HCT116 (cell line): Measurements from ENCODE around the gene FBXO42. TPM values are rescaled to one million over a fixed set of nuclear protein-coding genes. Genes with fewer than 3 reads are reported as not detected.
A peak's percentile ranks its signal among the peaks of the same experiment; 100 is the strongest.

Experiments
- ATAC-seq: fragments of 200-7000 bp; cut with Tn5 transposase; 2 replicates; pipeline ENCODE4 v1.9.1; 2020; ENCODE audit warnings: mild to moderate bottlenecking, moderate library complexity
- BruUV-seq: library from RNA; stranded (reverse); fragments of 400-500 nt; replicated peaks from 2 replicates; lab custom pipeline; 2021; lab: Mats Ljungman, UMichigan
- CTCF ChIA-PET: fragments of 300-600 bp; sonication (Branson Sonifier 250); formaldehyde crosslinking; loops from one replicate; lab custom pipeline; 2021; ENCODE audit warnings: antibody characterized with exemption; lab: Charles Lee
- POLR2A ChIA-PET: fragments of 300-600, 350-600 bp; sonication (Branson Sonifier 250); formaldehyde crosslinking; loops from one replicate; lab custom pipeline; 2021; ENCODE audit warnings: antibody characterized with exemption; lab: Charles Lee
- RAD21 ChIA-PET, 2 experiments: fragments of 300-600 bp; sonication (Branson Sonifier 250); formaldehyde crosslinking; loops; one replicate each; lab custom pipeline; 2023; ENCODE audit warnings: low total read pairs in 2 of 2; ENCODE audit not compliant: uncharacterized antibody in 2 of 2, unreplicated experiment in 2 of 2, low non-redundant PET in 1 of 2; lab: Charles Lee
- DNase-seq: peaks from one replicate; pipeline ENCODE4 v3.0.0-alpha.2; 2010; ENCODE audit warnings: low read depth, low spot score
- H2AFZ ChIP-seq: fragments of 200-600 bp; shearing (Covaris generic), sonication (generic); 2 replicates; pipeline ENCODE4 v1.6.1; 2017; ENCODE audit warnings: low read depth, mixed run types, mixed read lengths, antibody characterized with exemption, low read length; ENCODE audit not compliant: poor library complexity, severe bottlenecking
- H3K27ac ChIP-seq: 2 replicates; pipeline ENCODE4 v1.5.1; 2012; ENCODE audit warnings: low read depth, low read length
- H3K27me3 ChIP-seq: fragments of 200-600 bp; sonication (generic); 2 replicates; pipeline ENCODE4 v1.6.1; 2016; ENCODE audit warnings: mixed run types, low read length, mixed read lengths; ENCODE audit not compliant: insufficient read depth
- H3K36me3 ChIP-seq, 2 experiments: fragments of 200-500 bp in 1 of 2; fragments of 200-600 bp in 1 of 2; sonication (Bioruptor generic) in 1 of 2; sonication (generic) in 1 of 2; 2 replicates each; pipeline versions ENCODE4 v1.5.1 to v1.6.1; 2014 to 2016; ENCODE audit warnings: low read length in 2 of 2, inconsistent platforms in 1 of 2, mixed read lengths in 1 of 2, mixed run types in 1 of 2; ENCODE audit not compliant: insufficient read depth in 2 of 2, control insufficient read depth in 1 of 2
- H3K4me1 ChIP-seq, 2 experiments: fragments of 200-600 bp in 1 of 2; sonication (generic) in 1 of 2; 2 replicates each; pipeline versions ENCODE4 v1.5.1 to v1.6.1; 2012 to 2017; ENCODE audit warnings: low read length in 2 of 2, inconsistent platforms in 1 of 2, mild to moderate bottlenecking in 1 of 2, mixed read lengths in 1 of 2, mixed run types in 1 of 2, moderate library complexity in 1 of 2; ENCODE audit not compliant: insufficient read depth in 2 of 2, control insufficient read depth in 1 of 2
- H3K4me2 ChIP-seq: fragments of 200-600 bp; sonication (generic); 2 replicates; pipeline ENCODE4 v1.6.1; 2017; ENCODE audit warnings: mixed run types, low read length, mixed read lengths
- H3K4me3 ChIP-seq, 2 experiments: fragments of 200-600 bp in 1 of 2; sonication (generic) in 1 of 2; replicated peaks in 1 of 2; 2 replicates each; pipeline ENCODE4 v1.5.1; 2011 to 2016; ENCODE audit warnings: low read length in 2 of 2, control low read depth in 1 of 2, low read depth in 1 of 2, mild to moderate bottlenecking in 1 of 2, mixed read lengths in 1 of 2, mixed run types in 1 of 2
- H3K79me2 ChIP-seq: fragments of 200-600 bp; sonication (generic); 2 replicates; pipeline ENCODE4 v1.6.1; 2017; ENCODE audit warnings: mild to moderate bottlenecking, mixed run types, low read length, moderate library complexity, mixed read lengths; ENCODE audit not compliant: insufficient read depth
- H3K9ac ChIP-seq: fragments of 200-600 bp; sonication (generic); 2 replicates; pipeline ENCODE4 v1.6.1; 2016; ENCODE audit warnings: low read length, mixed read lengths
- H3K9me2 ChIP-seq: fragments of 200-600 bp; sonication (generic), shearing (Covaris generic); 2 replicates; pipeline ENCODE4 v1.6.1; 2017; ENCODE audit warnings: mixed run types, mild to moderate bottlenecking, moderate library complexity; ENCODE audit not compliant: insufficient read depth
- H3K9me3 ChIP-seq, 2 experiments: fragments of 200-500 bp in 1 of 2; fragments of 200-600 bp in 1 of 2; sonication (Bioruptor generic) in 1 of 2; sonication (generic) in 1 of 2; 2 replicates each; pipeline ENCODE4 v1.6.1; 2014 to 2017; ENCODE audit warnings: low read length in 2 of 2, mixed read lengths in 2 of 2, inconsistent platforms in 1 of 2, low read depth in 1 of 2, mild to moderate bottlenecking in 1 of 2, mixed run types in 1 of 2, moderate library complexity in 1 of 2; ENCODE audit not compliant: control insufficient read depth in 1 of 2, insufficient read depth in 1 of 2
- H4K20me1 ChIP-seq: fragments of 200-600 bp; sonication (generic), shearing (Covaris generic); 2 replicates; pipeline ENCODE4 v1.6.1; 2017; ENCODE audit warnings: mixed run types, mild to moderate bottlenecking, moderate library complexity; ENCODE audit not compliant: insufficient read depth
- CBX3 ChIP-seq: IDR thresholded peaks from 2 replicates; pipeline ENCODE4 v1.6.1; 2012; ENCODE audit warnings: low read depth
- CEBPB ChIP-seq: IDR thresholded peaks from 2 replicates; pipeline ENCODE4 v1.6.1; 2012; ENCODE audit warnings: low read depth
- JUND ChIP-seq: IDR thresholded peaks from 2 replicates; pipeline ENCODE4 v1.6.1; 2012
- POLR2AphosphoS5 ChIP-seq: IDR thresholded peaks from 2 replicates; pipeline ENCODE4 v1.6.1; 2011; ENCODE audit warnings: mild to moderate bottlenecking, low read depth, low read length, moderate library complexity
- SIN3A ChIP-seq: IDR thresholded peaks from 2 replicates; pipeline ENCODE4 v1.6.1; 2012; ENCODE audit warnings: low read depth
- SRF ChIP-seq: IDR thresholded peaks from 2 replicates; pipeline ENCODE4 v1.6.1; 2012; ENCODE audit warnings: low read depth
- TCF7L2 ChIP-seq: IDR thresholded peaks from 2 replicates; pipeline ENCODE4 v1.7.0; 2011; ENCODE audit warnings: borderline replicate concordance, inconsistent platforms; ENCODE audit not compliant: insufficient read depth, insufficient read length; ENCODE audit errors: extremely low read depth
- ZNF274 ChIP-seq: fragments of 200-500 bp; sonication (Bioruptor generic); IDR thresholded peaks from 2 replicates; pipeline ENCODE4 v1.6.1; 2014; ENCODE audit warnings: mild to moderate bottlenecking, low read depth, low read length, inconsistent platforms
- intact Hi-C: fragments of 100-400 bp; cut with micrococcal nuclease; formaldehyde crosslinking; loops from 2 replicates; pipeline ENCODE4 v1.10.0; 2022
- total RNA-seq: library from RNA; stranded (reverse); gene quantifications from one replicate; pipeline ENCODE4 v1.2.1, GENCODE V29; 2021; ENCODE audit not compliant: unreplicated experiment
- TF ChIP-seq, protein P1 (sequence below): IDR thresholded peaks from 2 replicates; pipeline ENCODE4 v1.6.1; 2012
- TF ChIP-seq, protein P2 (sequence below): IDR thresholded peaks from 2 replicates; pipeline ENCODE4 v1.6.1; 2012; ENCODE audit warnings: low read depth

FBXO42 gene
- total RNA-seq, 1 experiment from 2014 or later, result 20.6 TPM

GRCh38 chr1:16213013-16213412 lies 139.3 kb downstream of the FBXO42 start:
- Histone ChIP-seq H3K4me3 (peak overlapping the region in 1 of 2 experiments; percentile 63; a peak in 3 of 4 replicates), H3K4me2 (peak overlapping the region; percentile 95), H3K36me3 (no peaks in the 10 kb centered on the region), H3K27me3 (no peaks in the 10 kb centered on the region), H3K27ac (peak overlapping the region; percentile 75), H3K4me1 (peaks cover 46 to 81% of the 10 kb centered on the region in 2 experiments), H4K20me1 (no peaks in the 10 kb centered on the region), H3K79me2 (no peaks in the 10 kb centered on the region; the same call in 1 of the 2 replicates), H3K9me2 (no peaks in the 10 kb centered on the region), H3K9me3 (no peaks in the 10 kb centered on the region), H2AFZ (no peak overlapping the region), H3K9ac (peak overlapping the region; percentile 71)
- DNase-seq (no peak), ATAC-seq (no peak)
- intact Hi-C loops, result no loop called here
- ChIA-PET POLR2A (no interaction called here), RAD21 (no interaction called here), CTCF (interaction anchor here (0.5 to 1.0 kb wide), 2 partner anchors 62 to 130 kb away, joined by 3 to 5 read pairs; no protein-coding TSS in a partner anchor)
- TF ChIP-seq, protein P1, sequence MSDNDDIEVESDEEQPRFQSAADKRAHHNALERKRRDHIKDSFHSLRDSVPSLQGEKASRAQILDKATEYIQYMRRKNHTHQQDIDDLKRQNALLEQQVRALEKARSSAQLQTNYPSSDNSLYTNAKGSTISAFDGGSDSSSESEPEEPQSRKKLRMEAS, result no peak
- TF ChIP-seq SIN3A (no peak), JUND (no peak), CEBPB (no peak), POLR2AphosphoS5 (no peak), TCF7L2 (no peak), ZNF274 (no peak), SRF (no peak), CBX3 (no peak)
- TF ChIP-seq, protein P2, sequence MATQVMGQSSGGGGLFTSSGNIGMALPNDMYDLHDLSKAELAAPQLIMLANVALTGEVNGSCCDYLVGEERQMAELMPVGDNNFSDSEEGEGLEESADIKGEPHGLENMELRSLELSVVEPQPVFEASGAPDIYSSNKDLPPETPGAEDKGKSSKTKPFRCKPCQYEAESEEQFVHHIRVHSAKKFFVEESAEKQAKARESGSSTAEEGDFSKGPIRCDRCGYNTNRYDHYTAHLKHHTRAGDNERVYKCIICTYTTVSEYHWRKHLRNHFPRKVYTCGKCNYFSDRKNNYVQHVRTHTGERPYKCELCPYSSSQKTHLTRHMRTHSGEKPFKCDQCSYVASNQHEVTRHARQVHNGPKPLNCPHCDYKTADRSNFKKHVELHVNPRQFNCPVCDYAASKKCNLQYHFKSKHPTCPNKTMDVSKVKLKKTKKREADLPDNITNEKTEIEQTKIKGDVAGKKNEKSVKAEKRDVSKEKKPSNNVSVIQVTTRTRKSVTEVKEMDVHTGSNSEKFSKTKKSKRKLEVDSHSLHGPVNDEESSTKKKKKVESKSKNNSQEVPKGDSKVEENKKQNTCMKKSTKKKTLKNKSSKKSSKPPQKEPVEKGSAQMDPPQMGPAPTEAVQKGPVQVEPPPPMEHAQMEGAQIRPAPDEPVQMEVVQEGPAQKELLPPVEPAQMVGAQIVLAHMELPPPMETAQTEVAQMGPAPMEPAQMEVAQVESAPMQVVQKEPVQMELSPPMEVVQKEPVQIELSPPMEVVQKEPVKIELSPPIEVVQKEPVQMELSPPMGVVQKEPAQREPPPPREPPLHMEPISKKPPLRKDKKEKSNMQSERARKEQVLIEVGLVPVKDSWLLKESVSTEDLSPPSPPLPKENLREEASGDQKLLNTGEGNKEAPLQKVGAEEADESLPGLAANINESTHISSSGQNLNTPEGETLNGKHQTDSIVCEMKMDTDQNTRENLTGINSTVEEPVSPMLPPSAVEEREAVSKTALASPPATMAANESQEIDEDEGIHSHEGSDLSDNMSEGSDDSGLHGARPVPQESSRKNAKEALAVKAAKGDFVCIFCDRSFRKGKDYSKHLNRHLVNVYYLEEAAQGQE, result no peak
- no TSS peak for BruUV-seq
